Astrocyte (in vitro differentiated cells and primary cell): ENCODE results near the gene DDR1. TPM values are rescaled to one million over a fixed set of nuclear protein-coding genes. Genes with fewer than 3 reads are reported as not detected.

Source experiments
- DNase-seq: peaks from one replicate; pipeline ENCODE4 v3.0.0-alpha.2; 2010; ENCODE audit warnings: low read depth
- FAIRE-seq: peaks from 2 replicates; lab custom pipeline; 2011; peaks lifted over from hg19 to GRCh38; lab: Jason Lieb, UNC
- H2AFZ ChIP-seq: 2 replicates; pipeline ENCODE4 v1.6.0; 2012; ENCODE audit warnings: low read depth, low read length, inconsistent platforms
- H3K27ac ChIP-seq: 2 replicates; pipeline ENCODE4 v1.5.1; 2011; ENCODE audit warnings: low read depth, low read length, inconsistent platforms
- H3K27me3 ChIP-seq: 2 replicates; pipeline ENCODE4 v1.6.0; 2011; ENCODE audit warnings: low read length, inconsistent platforms; ENCODE audit not compliant: insufficient read depth
- H3K36me3 ChIP-seq: 2 replicates; pipeline ENCODE4 v1.5.1; 2011; ENCODE audit warnings: low read length, inconsistent platforms; ENCODE audit not compliant: insufficient read depth
- H3K4me1 ChIP-seq: 2 replicates; pipeline ENCODE4 v1.5.1; 2011; ENCODE audit warnings: low read length, inconsistent platforms; ENCODE audit not compliant: insufficient read depth
- H3K4me2 ChIP-seq: 2 replicates; pipeline ENCODE4 v1.6.0; 2012; ENCODE audit warnings: low read length, inconsistent platforms
- H3K4me3 ChIP-seq: 2 replicates; pipeline ENCODE4 v1.5.1; 2011; ENCODE audit warnings: low read depth, mild to moderate bottlenecking, low read length, inconsistent platforms; ENCODE audit not compliant: insufficient read depth
- H3K79me2 ChIP-seq: 2 replicates; pipeline ENCODE4 v1.6.0; 2012; ENCODE audit warnings: mild to moderate bottlenecking, low read length, inconsistent platforms; ENCODE audit not compliant: insufficient read depth
- H3K9ac ChIP-seq: 2 replicates; pipeline ENCODE4 v1.6.0; 2012; ENCODE audit warnings: mild to moderate bottlenecking, low read length, inconsistent platforms
- H3K9me3 ChIP-seq: 2 replicates; pipeline ENCODE4 v1.5.1; 2012; ENCODE audit warnings: low read depth, mild to moderate bottlenecking, low read length, inconsistent platforms; ENCODE audit not compliant: insufficient read depth
- H4K20me1 ChIP-seq: 2 replicates; pipeline ENCODE4 v1.6.0; 2012; ENCODE audit warnings: low read length, inconsistent platforms; ENCODE audit not compliant: insufficient read depth
- H3K27ac Mint-ChIP-seq: one replicate; pipeline ENCODE4 v1.8.0; 2021; ENCODE audit warnings: mild to moderate bottlenecking, mixed read lengths; ENCODE audit not compliant: unreplicated experiment
- H3K27me3 Mint-ChIP-seq: one replicate; pipeline ENCODE4 v1.8.0; 2021; ENCODE audit warnings: low read depth, mixed read lengths; ENCODE audit not compliant: unreplicated experiment
- H3K36me3 Mint-ChIP-seq: one replicate; pipeline ENCODE4 v1.8.0; 2021; ENCODE audit warnings: low read depth, mixed read lengths; ENCODE audit not compliant: unreplicated experiment
- H3K4me1 Mint-ChIP-seq: one replicate; pipeline ENCODE4 v1.8.0; 2021; ENCODE audit warnings: low read depth, mixed read lengths; ENCODE audit not compliant: unreplicated experiment
- H3K4me3 Mint-ChIP-seq: one replicate; pipeline ENCODE4 v1.8.0; 2021; ENCODE audit warnings: mild to moderate bottlenecking, moderate library complexity, mixed read lengths; ENCODE audit not compliant: unreplicated experiment
- H3K9me3 Mint-ChIP-seq: one replicate; pipeline ENCODE4 v1.8.0; 2021; ENCODE audit warnings: mild to moderate bottlenecking, mixed read lengths; ENCODE audit not compliant: unreplicated experiment
- EZH2 ChIP-seq: IDR thresholded peaks from 2 replicates; pipeline ENCODE4 v1.6.1; 2012; ENCODE audit warnings: mild to moderate bottlenecking, low read length, inconsistent platforms; ENCODE audit not compliant: insufficient read depth
- total RNA-seq: library from RNA; stranded (reverse); gene quantifications from 2 replicates; pipeline ENCODE4 v1.2.1, GENCODE V29; 2021
- TF ChIP-seq, protein P1 (sequence below): IDR thresholded peaks from 2 replicates; pipeline ENCODE4 v1.5.1; 2011; ENCODE audit warnings: low read depth, mild to moderate bottlenecking, inconsistent platforms, low read length, moderate library complexity; ENCODE audit not compliant: insufficient read depth

DDR1 gene
- total RNA-seq, 1 donor from 2014 or later, result 144 TPM

DNA sequence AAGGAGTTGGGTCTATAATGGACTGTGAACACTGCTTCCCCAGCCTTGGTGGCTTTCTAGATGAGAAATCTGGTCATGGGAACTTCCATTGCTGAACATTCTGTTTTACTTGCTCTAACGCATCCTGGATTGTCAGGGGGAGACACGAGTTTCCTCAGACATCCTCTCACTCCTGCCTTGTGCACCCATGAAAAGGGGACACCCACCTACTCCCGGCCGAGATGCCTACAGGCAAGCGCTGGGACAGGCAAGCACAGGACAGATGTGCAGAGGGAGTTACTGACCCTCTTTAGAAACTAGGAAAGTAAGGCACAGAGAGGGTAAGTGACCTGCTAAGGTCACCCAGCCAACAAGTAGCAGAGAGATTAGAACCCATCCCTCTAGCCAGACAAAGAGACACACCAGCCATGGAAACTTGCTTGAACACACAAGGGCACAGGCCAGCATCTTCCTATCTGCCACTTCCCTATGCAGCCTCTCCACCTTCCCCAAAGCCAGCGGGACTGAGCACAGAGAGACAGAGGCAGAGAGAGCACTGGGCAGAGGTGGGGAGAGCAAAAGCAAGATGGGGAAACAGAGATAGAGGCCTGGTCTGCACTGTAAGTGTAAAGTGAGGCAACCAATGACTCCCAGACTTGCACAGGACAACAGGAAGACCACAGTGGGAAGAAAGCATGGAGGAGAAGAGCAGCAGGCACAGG, 48.5 kb downstream of the DDR1 start:
- H3K27me3 ChIP-seq, result no peaks in the 10 kb centered on the region
- H3K4me3 Mint-ChIP-seq, result no peak overlapping the region
- H4K20me1 ChIP-seq, result no peaks in the 10 kb centered on the region

DNA sequence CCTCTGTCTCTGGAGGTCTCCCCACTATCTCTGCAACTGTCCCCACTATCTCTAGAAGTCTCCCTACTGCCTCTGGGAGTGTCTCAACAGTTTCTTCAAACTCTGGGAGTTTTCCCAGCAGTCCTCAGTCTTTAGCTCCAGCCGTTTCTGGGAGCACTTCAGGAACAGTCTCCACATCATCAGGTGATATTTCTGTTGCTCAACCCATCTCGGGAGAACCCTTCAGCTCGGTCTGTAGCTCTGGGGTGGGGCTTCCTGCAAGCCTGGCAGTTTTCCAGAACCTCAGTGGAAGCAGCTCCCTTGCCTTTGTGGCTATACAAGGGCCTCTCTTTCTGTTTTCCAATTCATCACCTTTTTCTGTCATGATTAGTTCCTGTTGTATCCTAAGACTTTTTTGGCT, 50.7 kb downstream of the DDR1 start:
- H3K4me1 ChIP-seq, result no peaks in the 10 kb centered on the region
- H3K36me3 ChIP-seq, result no peaks in the 10 kb centered on the region
- no peak overlapping the region for H3K9ac ChIP-seq
- no peaks in the 10 kb centered on the region for H3K27me3 ChIP-seq
- H3K4me3 ChIP-seq, result no peak overlapping the region
- Mint-ChIP-seq H3K4me3 (no peak overlapping the region), H3K4me1 (no peaks in the 10 kb centered on the region), H3K9me3 (no peaks in the 10 kb centered on the region), H3K36me3 (no peaks in the 10 kb centered on the region), H3K27ac (no peak overlapping the region), H3K27me3 (peaks cover 39% of the 10 kb centered on the region)
- H3K27ac ChIP-seq, result no peak overlapping the region
- FAIRE-seq (no peak), DNase-seq (no peak)
- H3K79me2 ChIP-seq, result no peaks in the 10 kb centered on the region
- no peaks in the 10 kb centered on the region for H4K20me1 ChIP-seq
- H3K9me3 ChIP-seq, result no peaks in the 10 kb centered on the region
- TF ChIP-seq EZH2, result no peak
- TF ChIP-seq, protein P1, sequence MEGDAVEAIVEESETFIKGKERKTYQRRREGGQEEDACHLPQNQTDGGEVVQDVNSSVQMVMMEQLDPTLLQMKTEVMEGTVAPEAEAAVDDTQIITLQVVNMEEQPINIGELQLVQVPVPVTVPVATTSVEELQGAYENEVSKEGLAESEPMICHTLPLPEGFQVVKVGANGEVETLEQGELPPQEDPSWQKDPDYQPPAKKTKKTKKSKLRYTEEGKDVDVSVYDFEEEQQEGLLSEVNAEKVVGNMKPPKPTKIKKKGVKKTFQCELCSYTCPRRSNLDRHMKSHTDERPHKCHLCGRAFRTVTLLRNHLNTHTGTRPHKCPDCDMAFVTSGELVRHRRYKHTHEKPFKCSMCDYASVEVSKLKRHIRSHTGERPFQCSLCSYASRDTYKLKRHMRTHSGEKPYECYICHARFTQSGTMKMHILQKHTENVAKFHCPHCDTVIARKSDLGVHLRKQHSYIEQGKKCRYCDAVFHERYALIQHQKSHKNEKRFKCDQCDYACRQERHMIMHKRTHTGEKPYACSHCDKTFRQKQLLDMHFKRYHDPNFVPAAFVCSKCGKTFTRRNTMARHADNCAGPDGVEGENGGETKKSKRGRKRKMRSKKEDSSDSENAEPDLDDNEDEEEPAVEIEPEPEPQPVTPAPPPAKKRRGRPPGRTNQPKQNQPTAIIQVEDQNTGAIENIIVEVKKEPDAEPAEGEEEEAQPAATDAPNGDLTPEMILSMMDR, result no peak
- H2AFZ ChIP-seq, result no peak overlapping the region
- H3K4me2 ChIP-seq, result no peak overlapping the region

More for the DNA sequence above, 48.5 kb downstream of the DDR1 start:
- no peak for TF ChIP-seq EZH2
- TF ChIP-seq, protein P1, result no peak
- no peak overlapping the region for H3K4me2 ChIP-seq
- H3K9ac ChIP-seq, result no peak overlapping the region
- FAIRE-seq, result no peak
- Mint-ChIP-seq H3K36me3 (peaks cover 10% of the 10 kb centered on the region), H3K4me1 (no peaks in the 10 kb centered on the region), H3K9me3 (peaks cover 4% of the 10 kb centered on the region), H3K27me3 (peaks cover 28% of the 10 kb centered on the region), H3K27ac (no peak overlapping the region)
- no peak overlapping the region for H3K4me3 ChIP-seq
- no peak for DNase-seq
- H3K27ac ChIP-seq, result no peak overlapping the region
- no peak overlapping the region for H2AFZ ChIP-seq
- H3K79me2 ChIP-seq, result no peaks in the 10 kb centered on the region
- no peaks in the 10 kb centered on the region for H3K36me3 ChIP-seq
- peaks cover 5% of the 10 kb centered on the region for H3K9me3 ChIP-seq
- H3K4me1 ChIP-seq, result no peaks in the 10 kb centered on the region

DNA sequence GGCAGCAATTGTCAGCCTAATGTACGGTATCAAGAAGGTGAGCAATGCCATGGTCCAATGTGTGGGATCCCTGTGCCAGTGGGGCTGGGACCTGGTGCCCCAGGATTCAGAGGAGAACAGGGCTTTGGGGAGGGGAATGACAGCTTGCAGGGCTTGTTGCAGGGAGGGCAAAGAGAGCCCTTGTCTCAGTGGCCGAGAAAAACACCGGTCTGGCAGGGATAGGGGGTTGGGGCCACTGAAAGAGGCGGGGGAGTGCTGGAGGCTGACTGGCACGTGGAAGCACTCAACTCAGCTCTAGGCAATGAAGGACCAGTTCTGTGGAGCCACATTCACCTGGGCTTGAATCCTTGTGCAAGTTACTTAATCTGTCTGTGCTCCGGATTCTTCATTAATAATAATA, 52.9 kb downstream of the DDR1 start:
- Histone ChIP-seq H4K20me1 (no peaks in the 10 kb centered on the region), H3K27me3 (no peaks in the 10 kb centered on the region), H3K4me2 (no peak overlapping the region), H3K79me2 (no peaks in the 10 kb centered on the region), H3K9ac (no peak overlapping the region), H3K4me3 (no peak overlapping the region), H3K9me3 (no peaks in the 10 kb centered on the region), H2AFZ (no peak overlapping the region), H3K36me3 (no peaks in the 10 kb centered on the region), H3K4me1 (no peaks in the 10 kb centered on the region), H3K27ac (no peak overlapping the region)
- Mint-ChIP-seq H3K27ac (no peak overlapping the region), H3K27me3 (peaks cover 43% of the 10 kb centered on the region), H3K4me1 (no peaks in the 10 kb centered on the region), H3K4me3 (no peak overlapping the region), H3K9me3 (no peaks in the 10 kb centered on the region), H3K36me3 (no peaks in the 10 kb centered on the region)
- no peak for DNase-seq
- no peak for FAIRE-seq
- TF ChIP-seq, protein P1, result no peak
- no peak for TF ChIP-seq EZH2
